Upper lobe of right lung (tissue), 1 donor: Measurements from ENCODE around the gene CDY1. TPM values are rescaled to one million over a fixed set of nuclear protein-coding genes. Genes with fewer than 3 reads are reported as not detected.
"Not testable (repeated sequence)": the region's sequence is repeated elsewhere in the genome, so short reads cannot be mapped to it uniquely, and the experiment has no call there.

Experiments used
- ATAC-seq: fragments of 200-7000 bp; cut with Tn5 transposase; one replicate; pipeline ENCODE4 v1.9.1; 2020; ENCODE audit warnings: mild to moderate bottlenecking, moderate library complexity
- DNase-seq: peaks from one replicate; pipeline ENCODE4 v3.0.0-alpha.2; 2020
- H3K27ac ChIP-seq: fragments of 200-600 bp; one replicate; pipeline ENCODE4 v1.8.0; 2022
- H3K27me3 ChIP-seq: fragments of 200-600 bp; one replicate; pipeline ENCODE4 v1.8.0; 2022; ENCODE audit warnings: mild to moderate bottlenecking
- H3K36me3 ChIP-seq: fragments of 200-600 bp; one replicate; pipeline ENCODE4 v1.8.0; 2022
- H3K4me1 ChIP-seq: fragments of 200-600 bp; one replicate; pipeline ENCODE4 v1.8.0; 2022
- H3K4me3 ChIP-seq: fragments of 200-600 bp; one replicate; pipeline ENCODE4 v1.8.0; 2022; ENCODE audit warnings: mild to moderate bottlenecking
- H3K9me3 ChIP-seq: fragments of 200-600 bp; one replicate; pipeline ENCODE4 v1.8.0; 2022
- intact Hi-C: fragments of 100-400 bp; cut with DNase I; formaldehyde crosslinking; loops from one replicate; pipeline ENCODE4 v1.11.0; 2022
- long read RNA-seq: library from polyadenylated mRNA; unstranded; transcript quantifications from one replicate; pipeline ENCODE4 v2.0.0, GENCODE V29; 2021
- total RNA-seq: library from RNA; stranded (reverse); fragmentation: NEBNext Ultra II Directional; extraction: Animal tissue kit (Norgen Biotek cat#: 25700); gene quantifications from one replicate; pipeline ENCODE4 v1.2.1, GENCODE V29; 2021
- donor health status: DM: no; HTN: yes; CAD: no; lungs with severe emphysema.

CDY1 gene, protein sequence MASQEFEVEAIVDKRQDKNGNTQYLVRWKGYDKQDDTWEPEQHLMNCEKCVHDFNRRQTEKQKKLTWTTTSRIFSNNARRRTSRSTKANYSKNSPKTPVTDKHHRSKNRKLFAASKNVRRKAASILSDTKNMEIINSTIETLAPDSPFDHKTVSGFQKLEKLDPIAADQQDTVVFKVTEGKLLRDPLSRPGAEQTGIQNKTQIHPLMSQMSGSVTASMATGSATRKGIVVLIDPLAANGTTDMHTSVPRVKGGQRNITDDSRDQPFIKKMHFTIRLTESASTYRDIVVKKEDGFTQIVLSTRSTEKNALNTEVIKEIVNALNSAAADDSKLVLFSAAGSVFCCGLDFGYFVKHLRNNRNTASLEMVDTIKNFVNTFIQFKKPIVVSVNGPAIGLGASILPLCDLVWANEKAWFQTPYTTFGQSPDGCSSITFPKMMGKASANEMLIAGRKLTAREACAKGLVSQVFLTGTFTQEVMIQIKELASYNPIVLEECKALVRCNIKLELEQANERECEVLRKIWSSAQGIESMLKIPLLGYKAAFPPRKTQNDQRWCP
- total RNA-seq, result not detected
- long read RNA-seq, result 0 reads

DNA sequence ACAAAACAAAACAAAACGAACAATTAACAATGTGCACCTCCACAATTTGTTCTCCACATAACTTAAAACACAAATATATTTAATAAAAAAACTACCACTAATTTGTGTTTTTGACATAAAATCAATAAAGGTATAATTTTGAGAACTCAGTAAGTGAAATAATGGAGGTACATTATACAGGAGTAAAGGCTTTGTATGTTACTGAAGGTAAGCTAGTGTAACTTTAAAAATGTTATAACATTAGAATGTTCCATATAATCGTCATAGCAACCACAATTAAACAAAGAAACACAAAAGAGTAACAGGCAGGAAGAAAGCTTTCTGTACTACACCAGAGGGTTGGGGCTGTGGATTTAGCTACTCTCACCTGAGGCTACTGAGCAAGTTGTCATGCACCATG is at the start of gene CDY1:
Gene CDY1 (plus strand): TSS at position 301 of the 400 bp plus-strand sequence. CDS start 326 bp downstream, outside the sequence.
- H3K4me1 ChIP-seq, H3K9me3 ChIP-seq, intact Hi-C loops, H3K27ac ChIP-seq, DNase-seq, ATAC-seq, H3K27me3 ChIP-seq, H3K4me3 ChIP-seq, H3K36me3 ChIP-seq: not testable (repeated sequence)

DNA sequence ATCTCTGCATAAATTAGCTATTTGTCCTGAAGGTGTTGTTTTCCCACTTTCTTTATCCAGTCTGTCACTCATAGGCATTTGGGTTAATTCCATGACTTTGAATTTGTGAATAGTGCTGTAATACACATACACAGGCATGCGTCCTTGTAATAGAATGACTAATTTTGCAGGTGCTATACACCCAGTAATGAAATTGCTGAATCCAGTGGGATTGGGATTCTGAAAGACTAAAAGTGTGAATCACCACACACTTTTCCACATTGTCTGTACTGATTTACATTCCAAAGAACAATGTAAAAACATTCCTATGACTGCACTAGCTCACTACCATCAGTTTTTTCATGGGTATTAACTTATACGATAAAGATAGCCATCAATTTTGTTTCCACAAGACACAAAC is 28.6 kb upstream of the CDY1 start:
- intact Hi-C loops, H3K9me3 ChIP-seq, DNase-seq, H3K36me3 ChIP-seq, H3K4me3 ChIP-seq, H3K27me3 ChIP-seq, H3K27ac ChIP-seq, ATAC-seq, H3K4me1 ChIP-seq: not testable (repeated sequence)

DNA sequence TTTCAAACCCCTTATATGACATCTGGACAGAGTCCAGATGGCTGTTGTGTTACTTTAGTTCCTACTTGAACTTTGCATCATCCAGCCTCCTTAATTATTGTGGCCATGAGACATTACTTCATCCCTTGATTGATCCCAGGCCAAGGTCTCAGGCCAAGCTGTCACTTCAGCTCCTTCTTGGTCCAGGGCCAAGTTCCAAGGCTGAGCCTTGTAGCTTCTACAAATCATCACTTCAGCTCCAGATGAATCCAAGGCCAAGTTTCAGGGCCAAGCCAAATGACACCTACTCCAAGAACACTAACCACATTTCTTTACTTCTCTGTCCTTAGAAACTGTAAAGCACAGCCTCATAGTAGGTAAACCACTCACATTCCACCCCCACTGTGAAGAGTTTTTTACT is 1.7 kb upstream of the CDY1 start:
- H3K9me3 ChIP-seq, ATAC-seq, H3K36me3 ChIP-seq, H3K4me1 ChIP-seq, H3K4me3 ChIP-seq, H3K27me3 ChIP-seq, H3K27ac ChIP-seq, DNase-seq, intact Hi-C loops: not testable (repeated sequence)

DNA sequence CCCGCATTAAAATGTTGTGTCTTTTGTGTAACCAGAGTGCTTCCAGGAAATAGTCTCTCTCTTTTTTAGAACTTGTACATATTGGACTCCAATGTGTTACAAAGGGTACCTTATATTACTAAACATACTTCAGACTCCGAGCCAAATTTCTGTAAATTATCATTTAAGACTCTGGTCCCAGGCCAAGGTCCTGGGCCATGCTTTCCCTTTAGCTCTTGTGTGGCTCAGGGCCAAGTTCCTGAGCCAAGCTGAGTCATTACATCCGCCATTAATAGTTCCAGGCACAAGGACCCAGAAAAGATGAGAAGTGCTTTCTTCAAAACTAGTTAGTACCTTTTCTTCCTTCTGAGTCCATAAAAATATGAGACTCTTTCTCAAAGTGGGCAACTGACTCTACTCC is 4.6 kb downstream of the CDY1 start:
- H3K27ac ChIP-seq, intact Hi-C loops, ATAC-seq, H3K27me3 ChIP-seq, H3K9me3 ChIP-seq, DNase-seq, H3K36me3 ChIP-seq, H3K4me1 ChIP-seq, H3K4me3 ChIP-seq: not testable (repeated sequence)

DNA sequence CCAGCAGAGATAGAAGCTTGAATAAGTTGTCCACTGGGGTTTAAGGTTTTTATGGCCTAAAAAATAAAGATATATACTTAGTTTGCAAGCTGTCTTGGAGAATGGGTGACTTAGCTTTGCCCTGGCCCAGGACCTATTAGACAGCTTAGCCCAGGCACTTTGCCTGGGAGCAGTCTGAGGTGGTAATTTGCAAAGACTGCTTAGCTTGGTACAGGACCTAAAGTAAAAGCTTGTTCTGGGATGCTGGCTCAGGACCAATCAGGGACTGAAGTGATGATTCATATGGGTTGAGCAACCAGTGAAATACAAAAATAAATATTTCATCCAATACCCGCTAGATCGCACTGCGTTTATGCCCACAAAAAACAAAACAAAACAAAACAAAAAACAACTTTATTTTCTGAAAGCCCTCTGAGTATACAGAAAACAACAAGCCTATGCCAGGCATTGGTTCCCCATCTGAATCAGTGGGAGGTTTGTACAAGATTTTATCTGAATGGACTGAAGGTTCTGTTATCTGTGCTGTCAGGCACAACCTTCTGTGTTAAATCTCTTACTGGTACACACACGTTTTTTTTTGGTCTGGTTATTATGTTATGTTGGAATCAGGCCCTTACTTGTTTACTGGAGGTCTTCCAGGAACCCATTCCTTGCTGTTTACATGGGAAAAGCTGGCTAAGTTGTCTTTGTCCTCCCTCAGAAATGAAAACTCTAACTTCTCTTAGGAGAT is 8.6 kb downstream of the CDY1 start:
- DNase-seq, H3K36me3 ChIP-seq, H3K9me3 ChIP-seq, H3K27me3 ChIP-seq, H3K27ac ChIP-seq, H3K4me1 ChIP-seq, H3K4me3 ChIP-seq, intact Hi-C loops: not testable (repeated sequence)
- ATAC-seq, result peak; percentile 41

DNA sequence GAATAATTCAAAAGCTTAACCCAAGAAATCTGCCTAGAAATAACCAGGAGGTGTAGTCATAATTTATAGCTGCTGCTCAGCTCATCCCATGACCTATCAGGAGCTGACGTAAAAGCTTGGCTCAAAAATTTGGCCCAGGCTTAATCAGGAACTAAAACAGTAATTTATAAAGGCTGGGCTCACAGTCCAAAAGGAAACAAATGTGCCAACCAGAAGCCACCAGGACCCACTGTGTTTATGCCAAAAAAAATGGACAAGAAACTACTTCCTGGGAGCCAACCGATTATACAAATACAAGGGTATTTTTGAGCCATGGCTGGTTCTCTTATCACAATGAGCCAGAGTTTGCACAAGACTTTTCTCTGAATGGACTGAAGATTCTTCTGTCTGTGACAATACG is 17.9 kb downstream of the CDY1 start:
- not testable (repeated sequence) for ATAC-seq

DNA sequence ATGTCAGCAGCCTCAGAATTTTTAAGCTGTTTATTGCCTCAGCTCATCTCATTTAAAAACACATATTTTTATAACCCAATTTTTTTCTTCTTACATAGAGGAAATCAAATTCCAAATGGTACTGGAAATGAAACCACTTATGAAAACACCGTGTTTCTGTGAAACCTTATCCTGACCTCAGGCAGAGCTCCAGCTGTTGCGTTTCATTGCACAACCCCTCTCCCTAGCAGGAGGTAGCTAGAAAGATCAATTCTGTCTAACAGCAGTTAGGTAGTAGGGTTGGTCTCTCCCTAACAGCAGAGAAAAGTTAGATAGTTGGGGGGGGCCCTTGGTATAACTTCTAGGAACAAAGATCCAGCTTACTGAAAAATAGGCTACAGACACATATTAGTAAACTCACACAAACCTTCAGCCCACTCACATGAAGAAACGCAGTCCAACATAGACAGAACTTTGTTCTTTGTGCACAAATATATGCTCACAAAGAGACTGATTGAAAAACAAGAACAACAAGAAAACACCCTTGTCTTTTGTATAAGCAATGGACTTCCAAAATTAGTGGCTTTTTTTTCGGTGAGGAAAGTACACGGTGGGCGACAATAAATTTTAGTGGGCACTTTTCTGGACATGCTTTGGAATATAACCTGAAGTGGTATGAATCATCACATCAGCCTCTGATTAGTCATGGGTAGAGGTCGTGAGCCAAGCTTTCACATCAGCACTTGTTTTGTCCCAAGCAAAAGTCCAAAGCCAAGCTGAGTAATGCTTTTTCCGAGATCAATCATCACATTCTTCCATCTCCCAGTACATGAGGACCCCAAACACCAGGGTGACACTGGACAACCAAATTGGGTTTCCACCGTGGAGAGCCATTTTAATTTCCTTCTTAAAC is 21.4 kb downstream of the CDY1 start:
- H3K4me1 ChIP-seq, intact Hi-C loops: not testable (repeated sequence)

More for the DNA sequence above, 17.9 kb downstream of the CDY1 start:
- H3K27me3 ChIP-seq, H3K36me3 ChIP-seq, DNase-seq, H3K9me3 ChIP-seq, intact Hi-C loops, H3K4me3 ChIP-seq, H3K27ac ChIP-seq, H3K4me1 ChIP-seq: not testable (repeated sequence)

More for the DNA sequence above, 21.4 kb downstream of the CDY1 start:
- not testable (repeated sequence) for H3K9me3 ChIP-seq, H3K27me3 ChIP-seq, H3K36me3 ChIP-seq, ATAC-seq, DNase-seq, H3K27ac ChIP-seq, H3K4me3 ChIP-seq
